ENCODE data around the gene EVC2.

Gene EVC2

DNA sequence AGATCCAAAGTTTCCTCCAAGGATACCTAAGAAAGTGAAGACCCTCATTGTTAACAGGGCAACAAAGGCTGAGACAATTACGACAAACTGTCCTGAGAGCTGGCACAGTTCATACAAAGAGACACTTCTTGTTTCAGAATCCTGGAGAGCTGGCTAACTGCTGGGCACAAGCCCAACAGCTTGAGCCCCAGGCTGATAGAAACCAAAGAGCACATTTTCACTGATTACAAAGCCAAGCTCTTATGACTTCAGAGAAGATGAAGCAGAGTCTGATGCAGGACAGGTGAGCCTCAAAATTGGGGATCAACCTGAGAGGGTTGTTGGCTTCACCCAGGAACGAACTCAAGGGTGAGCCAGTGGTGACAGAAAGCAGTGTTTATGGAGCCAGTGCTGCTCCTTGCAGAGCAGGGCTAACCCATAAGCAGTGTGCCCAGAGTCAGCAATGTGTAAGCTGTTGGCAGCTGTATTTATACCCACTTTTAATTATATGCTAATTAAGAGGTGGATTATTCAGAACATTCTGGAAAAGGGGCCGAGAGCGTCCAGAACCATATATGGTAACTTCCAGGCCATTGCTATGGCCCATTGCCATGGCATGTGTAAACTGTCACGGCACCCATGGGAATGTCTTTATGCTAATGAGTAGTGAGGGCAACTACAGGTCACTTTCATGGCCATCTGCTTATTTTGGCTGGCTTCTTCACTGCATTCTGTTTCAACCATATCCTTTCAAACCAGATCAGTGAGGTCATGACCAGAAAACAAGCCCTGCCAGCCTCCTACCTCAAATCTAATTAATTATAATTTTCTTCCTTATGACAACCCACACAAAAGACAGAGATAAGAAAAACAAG is 183.7 kb downstream of the EVC2 start:
- TF ChIP-seq, protein P1, sequence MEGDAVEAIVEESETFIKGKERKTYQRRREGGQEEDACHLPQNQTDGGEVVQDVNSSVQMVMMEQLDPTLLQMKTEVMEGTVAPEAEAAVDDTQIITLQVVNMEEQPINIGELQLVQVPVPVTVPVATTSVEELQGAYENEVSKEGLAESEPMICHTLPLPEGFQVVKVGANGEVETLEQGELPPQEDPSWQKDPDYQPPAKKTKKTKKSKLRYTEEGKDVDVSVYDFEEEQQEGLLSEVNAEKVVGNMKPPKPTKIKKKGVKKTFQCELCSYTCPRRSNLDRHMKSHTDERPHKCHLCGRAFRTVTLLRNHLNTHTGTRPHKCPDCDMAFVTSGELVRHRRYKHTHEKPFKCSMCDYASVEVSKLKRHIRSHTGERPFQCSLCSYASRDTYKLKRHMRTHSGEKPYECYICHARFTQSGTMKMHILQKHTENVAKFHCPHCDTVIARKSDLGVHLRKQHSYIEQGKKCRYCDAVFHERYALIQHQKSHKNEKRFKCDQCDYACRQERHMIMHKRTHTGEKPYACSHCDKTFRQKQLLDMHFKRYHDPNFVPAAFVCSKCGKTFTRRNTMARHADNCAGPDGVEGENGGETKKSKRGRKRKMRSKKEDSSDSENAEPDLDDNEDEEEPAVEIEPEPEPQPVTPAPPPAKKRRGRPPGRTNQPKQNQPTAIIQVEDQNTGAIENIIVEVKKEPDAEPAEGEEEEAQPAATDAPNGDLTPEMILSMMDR (IDR thresholded peaks at IDR 0.05; ENCODE audit: extremely low read depth, insufficient read depth, missing control alignments), result no peak
- no peak for DNase-seq (ENCODE audit: low spot score)
- in situ Hi-C loops (cut with MboI; ENCODE audit: low pct_unique_long_range_greater_than_20kb, low sequenced_read_pairs, unreplicated experiment), result no loop called here

DNA sequence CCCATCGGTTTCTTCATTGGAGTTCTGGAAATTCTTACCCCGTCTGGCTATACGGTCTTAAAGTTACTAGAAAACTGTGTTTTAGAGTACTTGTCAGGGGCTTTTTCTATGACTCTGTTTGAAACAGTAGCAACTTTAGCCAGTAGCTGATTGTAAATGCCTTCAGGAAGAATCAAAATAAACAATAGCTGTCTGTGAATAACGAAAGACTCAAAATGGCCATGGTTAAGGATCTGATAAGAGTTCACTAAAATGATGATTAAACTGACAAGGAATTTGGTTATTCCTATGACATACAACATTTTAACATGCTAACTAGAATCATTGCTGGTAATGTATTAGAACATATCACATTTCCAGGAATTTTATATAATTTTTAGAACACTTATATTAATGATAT is 191.0 kb downstream of the EVC2 start:
- in situ Hi-C loops (cut with MboI; ENCODE audit: low pct_unique_long_range_greater_than_20kb, low sequenced_read_pairs, unreplicated experiment), result no loop called here
- TF ChIP-seq, protein P1 (IDR thresholded peaks at IDR 0.05; ENCODE audit: extremely low read depth, insufficient read depth, missing control alignments), result no peak
- no peak for DNase-seq (ENCODE audit: low spot score)

DNA sequence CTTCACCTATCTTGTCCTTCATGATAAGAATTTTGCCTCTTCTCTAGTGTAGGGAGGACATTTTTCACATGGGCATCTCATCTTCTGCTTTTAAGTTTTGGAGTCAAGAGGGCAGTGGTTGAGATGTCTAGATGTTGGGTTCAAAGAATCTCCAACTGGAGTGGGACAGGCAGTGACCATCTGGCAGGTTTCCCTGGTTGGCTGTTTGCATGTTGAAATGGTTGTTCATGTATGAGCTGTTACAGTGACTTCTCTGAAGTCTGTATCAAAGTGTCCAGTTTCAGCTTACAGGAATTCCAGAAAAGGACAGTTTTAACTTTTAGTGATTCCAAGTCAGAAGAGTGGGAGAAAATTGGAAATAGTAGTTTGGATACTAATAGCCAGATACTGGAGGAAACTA is 192.7 kb downstream of the EVC2 start:
- in situ Hi-C loops (cut with MboI; ENCODE audit: low pct_unique_long_range_greater_than_20kb, low sequenced_read_pairs, unreplicated experiment), result no loop called here
- DNase-seq (ENCODE audit: low spot score), result no peak
- TF ChIP-seq, protein P1 (IDR thresholded peaks at IDR 0.05; ENCODE audit: extremely low read depth, insufficient read depth, missing control alignments), result no peak
